Muscle of leg (tissue), 11 donors: Measurements from ENCODE around the gene IGHMBP2. TPM values are rescaled to one million over a fixed set of nuclear protein-coding genes. Genes with fewer than 3 reads are reported as not detected.

ENCODE experiments used
- DNase-seq: peaks from one replicate; pipeline ENCODE4 v3.0.0; 2013
- H3K27ac ChIP-seq: one replicate; pipeline ENCODE4 v1.5.1; 2013; ENCODE audit warnings: mild to moderate bottlenecking, low read length, control low read depth
- H3K27me3 ChIP-seq: one replicate; pipeline ENCODE4 v1.6.1; 2013; ENCODE audit warnings: low read length; ENCODE audit not compliant: control insufficient read depth, insufficient read depth
- H3K36me3 ChIP-seq: one replicate; pipeline ENCODE4 v1.6.1; 2013; ENCODE audit warnings: low read length; ENCODE audit not compliant: control insufficient read depth, insufficient read depth
- H3K4me1 ChIP-seq: one replicate; pipeline ENCODE4 v1.6.1; 2013; ENCODE audit warnings: low read length; ENCODE audit not compliant: control insufficient read depth, insufficient read depth
- H3K4me3 ChIP-seq: one replicate; pipeline ENCODE4 v1.5.1; 2013; ENCODE audit warnings: low read length, control low read depth
- H3K9me3 ChIP-seq: replicated peaks from 2 replicates; pipeline ENCODE4 v1.6.1; 2013; ENCODE audit warnings: low read depth, low read length; ENCODE audit not compliant: control insufficient read depth
- WGBS: methylation state at CpG from one replicate; pipeline ENCODE4 v1.1.5; 2013; ENCODE audit warnings: missing lambda C conversion rate; ENCODE audit not compliant: insufficient coverage; 5-methylcytosine and 5-hydroxymethylcytosine counted together
- polyA plus RNA-seq, 8 donors: library from polyadenylated mRNA; unstranded; fragments of 120-200 nt; gene quantifications; one replicate each; pipeline versions ENCODE4 v1.2.1 to v1.2.3, GENCODE V29; 2013; ENCODE audit warnings: inconsistent platforms in 1 of 8, low replicate concordance in 1 of 8; ENCODE audit not compliant: insufficient read length in 8 of 8, insufficient read depth in 1 of 8
- total RNA-seq: library from RNA; stranded (reverse); fragments of 120-200 nt; gene quantifications from one replicate; pipeline ENCODE4 v1.2.4, GENCODE V29; 2013

The IGHMBP2 gene
- total and polyA plus RNA-seq, 9 donors: 7.6 to 13.2 (median 11.9) TPM

- 18% methylated on average over 15 of the region's 18 CpGs for WGBS
- H3K4me3 ChIP-seq: no peak overlapping the region
- no peaks in the 10 kb centered on the region for H3K9me3 ChIP-seq
- peak overlapping the region; percentile 93 for H3K27ac ChIP-seq
- DNase-seq: peak; percentile 97
- H3K27me3 ChIP-seq: no peaks in the 10 kb centered on the region
- H3K36me3 ChIP-seq: peaks cover 29% of the 10 kb centered on the region
- H3K4me1 ChIP-seq: peaks cover 26% of the 10 kb centered on the region
Measured at GRCh38 chr11:68889948-68890446, 13.7 kb upstream of the IGHMBP2 start.

GRCh38 chr11:68890490-68891231 is 13.0 kb upstream of the IGHMBP2 start:
- Histone ChIP-seq H3K4me1 (peaks cover 26% of the 10 kb centered on the region), H3K9me3 (no peaks in the 10 kb centered on the region), H3K36me3 (peaks cover 31% of the 10 kb centered on the region), H3K27ac (peak overlapping the region; percentile 93), H3K27me3 (no peaks in the 10 kb centered on the region), H3K4me3 (no peak overlapping the region)
- DNase-seq: peak; percentile 94
- 18% methylated on average over 17 of the region's 17 CpGs for WGBS

- H3K27ac ChIP-seq: peak overlapping the region; percentile 93
Measured at GRCh38 chr11:68891351-68891948, 12.2 kb upstream of the IGHMBP2 start.

GRCh38 chr11:68892576-68892975 is 11.1 kb upstream of the IGHMBP2 start:
- Histone ChIP-seq H3K9me3 (no peaks in the 10 kb centered on the region), H3K4me3 (no peak overlapping the region), H3K27ac (no peak overlapping the region), H3K4me1 (peaks cover 26% of the 10 kb centered on the region), H3K27me3 (no peaks in the 10 kb centered on the region), H3K36me3 (peaks cover 50% of the 10 kb centered on the region)
- no peak for DNase-seq
- WGBS: 92% methylated on average over 11 of the region's 20 CpGs

More at GRCh38 chr11:68891351-68891948, 12.2 kb upstream of the IGHMBP2 start:
- peaks cover 39% of the 10 kb centered on the region for H3K36me3 ChIP-seq
- peaks cover 26% of the 10 kb centered on the region for H3K4me1 ChIP-seq
- WGBS: 55% methylated on average over 14 of the region's 17 CpGs
- no peak overlapping the region for H3K4me3 ChIP-seq
- H3K27me3 ChIP-seq: no peaks in the 10 kb centered on the region
- H3K9me3 ChIP-seq: no peaks in the 10 kb centered on the region
- no peak for DNase-seq

- peaks cover 57% of the 10 kb centered on the region for H3K36me3 ChIP-seq
- no peak overlapping the region for H3K27ac ChIP-seq
- H3K4me3 ChIP-seq: no peak overlapping the region
- no peak for DNase-seq
- no peaks in the 10 kb centered on the region for H3K9me3 ChIP-seq
- no peaks in the 10 kb centered on the region for H3K27me3 ChIP-seq
- 80% methylated on average over 2 of the region's 5 CpGs for WGBS
- H3K4me1 ChIP-seq: peaks cover 26% of the 10 kb centered on the region
Measured at GRCh38 chr11:68893282-68893681, 10.4 kb upstream of the IGHMBP2 start.

GRCh38 chr11:68896171-68896959 is 7.3 kb upstream of the IGHMBP2 start:
- Histone ChIP-seq H3K36me3 (peaks cover 68% of the 10 kb centered on the region), H3K4me3 (no peak overlapping the region), H3K9me3 (no peaks in the 10 kb centered on the region), H3K4me1 (peaks cover 6% of the 10 kb centered on the region), H3K27ac (no peak overlapping the region), H3K27me3 (no peaks in the 10 kb centered on the region)
- WGBS: 92% methylated on average over 23 of the region's 23 CpGs
- DNase-seq: no peak

GRCh38 chr11:68897441-68897840 is 6.2 kb upstream of the IGHMBP2 start:
- Histone ChIP-seq H3K9me3 (no peaks in the 10 kb centered on the region), H3K27ac (no peak overlapping the region), H3K27me3 (no peaks in the 10 kb centered on the region), H3K4me1 (no peaks in the 10 kb centered on the region), H3K36me3 (peaks cover 64% of the 10 kb centered on the region), H3K4me3 (no peak overlapping the region)
- DNase-seq: no peak
- WGBS: 87% methylated on average over 9 of the region's 9 CpGs

- Histone ChIP-seq H3K9me3 (no peaks in the 10 kb centered on the region), H3K27me3 (no peaks in the 10 kb centered on the region), H3K4me1 (peaks cover 8% of the 10 kb centered on the region), H3K27ac (no peak overlapping the region), H3K4me3 (no peak overlapping the region), H3K36me3 (peaks cover 42% of the 10 kb centered on the region)
- no peak for DNase-seq
- 88% methylated on average over 8 of the region's 9 CpGs for WGBS
Measured at GRCh38 chr11:68900835-68901381, 2.8 kb upstream of the IGHMBP2 start.

GRCh38 chr11:68904248-68904847 is 657 bp downstream of the IGHMBP2 start:
- DNase-seq: no peak

More at GRCh38 chr11:68904248-68904847, 657 bp downstream of the IGHMBP2 start:
- 2% methylated on average over 18 of the region's 24 CpGs for WGBS
- Histone ChIP-seq H3K36me3 (peaks cover 25% of the 10 kb centered on the region), H3K27ac (peak overlapping the region; percentile 78), H3K9me3 (no peaks in the 10 kb centered on the region), H3K4me3 (peak overlapping the region; percentile 75), H3K4me1 (peaks cover 8% of the 10 kb centered on the region), H3K27me3 (no peaks in the 10 kb centered on the region)
